Glutamatergic neuron (in vitro differentiated cells): ENCODE data around the gene KCNK16. TPM values are rescaled to one million over a fixed set of nuclear protein-coding genes. Genes with fewer than 3 reads are reported as not detected.

Experiments used
- DNase-seq: peaks from one replicate; pipeline ENCODE4 v3.0.0; 2022
- H3K27ac Mint-ChIP-seq: one replicate; pipeline ENCODE4 v1.8.0; 2020; ENCODE audit warnings: mild to moderate bottlenecking, mixed read lengths, inconsistent platforms; ENCODE audit not compliant: unreplicated experiment
- H3K27me3 Mint-ChIP-seq: one replicate; pipeline ENCODE4 v1.8.0; 2020; ENCODE audit warnings: mild to moderate bottlenecking, moderate library complexity, mixed read lengths, inconsistent platforms; ENCODE audit not compliant: unreplicated experiment
- H3K36me3 Mint-ChIP-seq: one replicate; pipeline ENCODE4 v1.8.0; 2020; ENCODE audit warnings: mild to moderate bottlenecking, mixed read lengths, inconsistent platforms; ENCODE audit not compliant: unreplicated experiment
- H3K4me1 Mint-ChIP-seq: one replicate; pipeline ENCODE4 v1.8.0; 2020; ENCODE audit warnings: mild to moderate bottlenecking, low read depth, mixed read lengths, inconsistent platforms; ENCODE audit not compliant: unreplicated experiment
- H3K4me3 Mint-ChIP-seq: one replicate; pipeline ENCODE4 v1.8.0; 2020; ENCODE audit warnings: mild to moderate bottlenecking, mixed read lengths, inconsistent platforms; ENCODE audit not compliant: unreplicated experiment
- H3K9me3 Mint-ChIP-seq: one replicate; pipeline ENCODE4 v1.8.0; 2020; ENCODE audit warnings: mild to moderate bottlenecking, moderate library complexity, mixed read lengths, inconsistent platforms; ENCODE audit not compliant: unreplicated experiment
- total RNA-seq: library from RNA; stranded (reverse); fragmentation: NEBNext Ultra II Directional; extraction: Animal tissue kit (Norgen Biotek cat#: 25700); gene quantifications from one replicate; pipeline ENCODE4 v1.2.1, GENCODE V29; 2021; ENCODE audit not compliant: unreplicated experiment
- TF ChIP-seq, protein P1 (sequence below): fragments of 200-600 bp; sonication (generic); IDR thresholded peaks from one replicate; pipeline ENCODE4 v1.5.0; 2021; ENCODE audit not compliant: partially characterized antibody, unreplicated experiment

KCNK16 gene
- total RNA-seq, 1 donor from 2014 or later: not detected

DNA sequence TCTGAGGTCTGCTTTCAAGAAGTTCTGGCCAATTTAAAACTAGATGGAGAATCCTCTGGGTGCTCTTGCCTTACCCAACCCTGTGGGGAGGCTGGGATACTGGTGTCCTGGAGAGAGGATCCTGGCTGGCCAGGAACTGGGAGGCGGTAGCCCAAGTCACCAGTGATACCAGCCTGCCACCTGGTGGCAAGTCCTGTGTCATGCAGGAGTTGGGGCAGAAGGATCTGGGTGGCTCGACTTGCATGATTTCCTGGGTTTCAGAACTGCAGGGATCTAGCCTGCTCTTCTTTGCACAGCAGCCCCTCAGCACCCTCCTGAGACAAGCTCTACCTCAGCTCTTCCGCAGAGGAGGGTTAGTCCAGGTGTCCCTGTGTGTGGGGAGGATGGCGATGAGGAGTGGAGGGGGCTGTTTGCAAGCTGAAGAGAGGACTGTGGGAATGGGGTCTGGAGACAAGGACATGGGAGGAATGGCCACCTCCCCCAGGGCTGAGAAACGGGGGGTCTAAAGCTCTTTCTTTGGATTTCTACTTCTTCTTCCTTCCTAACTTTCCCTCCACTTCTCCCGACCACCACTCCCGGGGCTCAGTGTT lies 12.5 kb downstream of the KCNK16 start:
- Mint-ChIP-seq H3K36me3 (no peaks in the 10 kb centered on the region), H3K4me1 (no peaks in the 10 kb centered on the region), H3K27me3 (peaks cover 21% of the 10 kb centered on the region), H3K9me3 (peaks cover 5% of the 10 kb centered on the region), H3K4me3 (no peak overlapping the region), H3K27ac (no peak overlapping the region)
- DNase-seq: peak; percentile 89
- TF ChIP-seq, protein P1, sequence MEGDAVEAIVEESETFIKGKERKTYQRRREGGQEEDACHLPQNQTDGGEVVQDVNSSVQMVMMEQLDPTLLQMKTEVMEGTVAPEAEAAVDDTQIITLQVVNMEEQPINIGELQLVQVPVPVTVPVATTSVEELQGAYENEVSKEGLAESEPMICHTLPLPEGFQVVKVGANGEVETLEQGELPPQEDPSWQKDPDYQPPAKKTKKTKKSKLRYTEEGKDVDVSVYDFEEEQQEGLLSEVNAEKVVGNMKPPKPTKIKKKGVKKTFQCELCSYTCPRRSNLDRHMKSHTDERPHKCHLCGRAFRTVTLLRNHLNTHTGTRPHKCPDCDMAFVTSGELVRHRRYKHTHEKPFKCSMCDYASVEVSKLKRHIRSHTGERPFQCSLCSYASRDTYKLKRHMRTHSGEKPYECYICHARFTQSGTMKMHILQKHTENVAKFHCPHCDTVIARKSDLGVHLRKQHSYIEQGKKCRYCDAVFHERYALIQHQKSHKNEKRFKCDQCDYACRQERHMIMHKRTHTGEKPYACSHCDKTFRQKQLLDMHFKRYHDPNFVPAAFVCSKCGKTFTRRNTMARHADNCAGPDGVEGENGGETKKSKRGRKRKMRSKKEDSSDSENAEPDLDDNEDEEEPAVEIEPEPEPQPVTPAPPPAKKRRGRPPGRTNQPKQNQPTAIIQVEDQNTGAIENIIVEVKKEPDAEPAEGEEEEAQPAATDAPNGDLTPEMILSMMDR: peak; percentile 96

DNA sequence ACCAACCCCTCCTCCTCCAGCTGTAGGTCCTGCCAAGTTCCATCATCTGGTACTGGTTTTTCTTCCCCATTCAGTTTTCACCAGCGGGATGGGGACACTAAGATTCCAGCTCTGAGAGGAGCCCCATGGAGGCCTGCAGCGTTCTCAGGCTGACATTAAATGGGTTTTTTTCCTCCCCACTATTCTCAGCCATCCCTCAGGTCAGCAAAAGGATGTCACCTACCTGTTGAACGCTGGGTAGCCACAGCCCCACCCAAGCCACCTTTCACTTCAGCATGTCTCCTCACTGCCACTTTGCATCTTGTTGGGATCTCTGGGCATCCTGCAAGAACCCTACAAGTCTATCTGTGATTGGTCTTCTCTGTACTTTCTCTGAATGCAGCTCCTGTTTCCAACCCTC lies 15.0 kb downstream of the KCNK16 start:
- Mint-ChIP-seq H3K36me3 (no peaks in the 10 kb centered on the region), H3K4me1 (no peaks in the 10 kb centered on the region), H3K27ac (no peak overlapping the region), H3K9me3 (peaks cover 5% of the 10 kb centered on the region), H3K27me3 (peaks cover 17% of the 10 kb centered on the region), H3K4me3 (no peak overlapping the region)
- TF ChIP-seq, protein P1: no peak
- no peak for DNase-seq

DNA sequence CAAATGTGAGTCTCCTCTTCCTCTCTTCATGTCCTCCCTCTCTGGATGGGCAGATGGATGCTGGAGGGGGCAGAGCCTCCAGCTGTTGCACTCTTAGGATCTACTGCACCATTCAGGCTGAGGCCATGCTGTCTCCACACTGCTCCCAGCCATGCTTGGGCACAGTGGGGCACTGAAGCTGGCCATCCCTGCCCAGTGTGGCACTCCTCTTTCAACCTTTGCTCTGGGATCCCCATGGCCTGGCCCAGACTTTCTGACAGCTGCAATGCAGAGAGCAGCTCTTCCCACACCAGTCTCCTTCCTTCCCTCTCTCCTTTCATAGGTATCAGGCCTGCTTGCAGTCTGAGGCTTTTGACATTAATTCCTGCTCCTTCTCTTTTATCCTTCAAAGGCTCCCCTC lies 17.6 kb downstream of the KCNK16 start:
- TF ChIP-seq, protein P1: no peak
- H3K36me3 Mint-ChIP-seq: peaks cover 4% of the 10 kb centered on the region
- peaks cover 4% of the 10 kb centered on the region for H3K9me3 Mint-ChIP-seq
- no peak for DNase-seq
- H3K4me1 Mint-ChIP-seq: no peaks in the 10 kb centered on the region
- H3K4me3 Mint-ChIP-seq: no peak overlapping the region
- peaks cover 7% of the 10 kb centered on the region for H3K27me3 Mint-ChIP-seq
- H3K27ac Mint-ChIP-seq: no peak overlapping the region

DNA sequence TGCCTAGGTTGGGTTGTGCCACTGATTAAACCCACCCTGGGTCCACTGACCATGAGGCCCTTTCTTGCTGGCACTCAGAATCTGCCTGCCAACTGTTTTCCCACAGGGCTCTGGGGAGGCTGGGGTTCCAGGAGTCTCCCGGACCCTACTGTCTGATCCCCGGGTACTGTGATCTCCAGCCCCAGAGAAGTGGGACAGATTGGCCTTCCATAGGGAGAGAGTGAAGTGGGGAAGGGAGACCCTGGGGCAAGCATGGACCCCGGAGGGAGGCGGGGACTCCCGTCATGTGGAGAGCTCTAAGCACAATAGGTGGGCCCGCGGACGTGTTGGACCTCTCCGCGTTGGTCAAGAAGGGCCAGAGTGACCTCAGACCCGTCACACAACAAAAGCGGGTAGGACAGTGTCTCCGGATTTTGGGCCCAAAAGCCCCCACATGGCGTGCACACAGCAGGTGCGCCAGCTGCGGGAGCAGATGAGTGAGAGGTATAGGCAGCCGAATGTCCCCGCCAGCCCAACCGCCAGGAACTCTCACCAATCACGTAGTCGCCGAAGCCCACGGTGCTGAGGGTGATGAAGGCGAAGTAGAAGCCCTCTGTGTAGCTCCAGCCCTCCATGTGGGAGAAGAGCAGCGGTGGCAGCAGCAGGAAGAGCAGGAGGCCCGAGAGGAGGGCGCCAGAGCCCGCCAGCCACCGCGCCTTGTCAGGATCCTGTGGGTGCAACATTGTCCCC lies 18.9 kb downstream of the KCNK16 start:
- no peak for DNase-seq
- TF ChIP-seq, protein P1: peak; percentile 49
- Mint-ChIP-seq H3K4me1 (no peaks in the 10 kb centered on the region), H3K27me3 (peaks cover 9% of the 10 kb centered on the region), H3K4me3 (no peak overlapping the region), H3K27ac (no peak overlapping the region), H3K36me3 (peaks cover 4% of the 10 kb centered on the region), H3K9me3 (peaks cover 4% of the 10 kb centered on the region)
